Measurements from ENCODE around the gene MSL2. TPM values are rescaled to one million over a fixed set of nuclear protein-coding genes. Genes with fewer than 3 reads are reported as not detected.
A peak's percentile ranks its signal among the peaks of the same experiment; 100 is the strongest.

Gene MSL2
- total and polyA plus RNA-seq, 2 of the 4 experiments (the other 2 are of a cell fraction), result 7.1 to 13.6 TPM

- no CpG with 5 or more reads among the region's 4 CpGs for WGBS, 2 experiments (ENCODE audit: extremely low coverage in 2 of 2, insufficient read length in 1 of 2)
- peaks cover 77% of the 10 kb centered on the region for H4K20me1 ChIP-seq (ENCODE audit: insufficient read depth, low read length)
- intact Hi-C loops (cut with micrococcal nuclease), result no loop called here
These were observed 43.2 kb downstream of the MSL2 start for GRCh38 chr3:136152963-136153362.

More at GRCh38 chr3:136152963-136153362, 43.2 kb downstream of the MSL2 start:
- H3K4me3 ChIP-seq (ENCODE audit: insufficient read depth, low read depth, low read length), result no peak overlapping the region
- no peak overlapping the region for H2BK15ac ChIP-seq (ENCODE audit: low read depth, low read length)
- no peak overlapping the region for H3K27ac ChIP-seq (ENCODE audit: insufficient read depth, low read length)
- no peak overlapping the region for H2BK20ac ChIP-seq (ENCODE audit: low read depth, low read length)
- CTCF ChIA-PET, result no interaction called here
- no peak overlapping the region for H3K14ac ChIP-seq (replicated peaks; ENCODE audit: low read depth, low read length)
- no TSS peak for BruUV-seq (replicated peaks)
- no peak overlapping the region for H3K56ac ChIP-seq (ENCODE audit: extremely low read depth, insufficient read depth, low read length)
- H4K91ac ChIP-seq (ENCODE audit: insufficient read depth, low read depth, low read length), result no peak overlapping the region
- no peak for DNase-seq
- ATAC-seq (ENCODE audit: low read depth), result no peak
- no peak overlapping the region for H4K8ac ChIP-seq (ENCODE audit: low read depth in 2 of 2, low read length in 2 of 2)
- H2AK5ac ChIP-seq (ENCODE audit: low read depth, low read length), result no peak overlapping the region
- dilution Hi-C loops (cut with HindIII; ENCODE audit: low sequenced_read_pairs, unreplicated experiment) (no loop called here), in situ Hi-C loops (cut with MboI; ENCODE audit: low sequenced_read_pairs) (no loop called here)
- POLR2A ChIA-PET (ENCODE audit: unreplicated experiment), result no interaction called here
- H3K4me1 ChIP-seq (ENCODE audit: control insufficient read depth, insufficient read depth, low read length), result peaks cover 5% of the 10 kb centered on the region; the same call in 1 of the 2 replicates
- no peaks in the 10 kb centered on the region for H3K9me3 ChIP-seq (ENCODE audit: control insufficient read depth, insufficient read depth, low read length)
- no peak overlapping the region for H2AFZ ChIP-seq (replicated peaks; ENCODE audit: low read length, poor library complexity)
- no peak overlapping the region for H2BK120ac ChIP-seq (ENCODE audit: low read depth, low read length)
- peaks cover 24 to 58% of the 10 kb centered on the region in 2 experiments for H3K79me1 ChIP-seq (ENCODE audit: low read depth in 1 of 2, low read length in 2 of 2)
- H3K23ac ChIP-seq (ENCODE audit: low read depth, low read length), result 0 out of 2 replicates have a peak overlapping the region, but pooled peaks have one; percentile 24
- H2AK9ac ChIP-seq (replicated peaks; ENCODE audit: low read depth, low read length, poor library complexity), result no peak overlapping the region
- no peak overlapping the region for H3K4ac ChIP-seq (ENCODE audit: low read depth, low read length)
- peaks cover 9% of the 10 kb centered on the region; the same call in 1 of the 2 replicates for H3K9me1 ChIP-seq (ENCODE audit: insufficient read depth, low read length)
- H2BK5ac ChIP-seq (ENCODE audit: low read depth, low read length, poor library complexity, severe bottlenecking), result no peak overlapping the region
- no peaks in the 10 kb centered on the region for H3K27me3 ChIP-seq (ENCODE audit: control insufficient read depth, insufficient read depth, low read length)
- peaks cover 13% of the 10 kb centered on the region for H3K36me3 ChIP-seq (ENCODE audit: control insufficient read depth, insufficient read depth, low read length)
- H3K4me2 ChIP-seq (ENCODE audit: low read depth, low read length), result no peak overlapping the region
- no peak overlapping the region for H3K9ac ChIP-seq (ENCODE audit: low read depth, low read length)
- H4K5ac ChIP-seq (ENCODE audit: low read depth, low read length), result no peak overlapping the region
- H3K18ac ChIP-seq (ENCODE audit: low read depth, low read length), result no peak overlapping the region
- TF ChIP-seq FOS (IDR thresholded peaks at IDR 0.05; ENCODE audit: low read depth, low read length) (no peak), CHD1 (IDR thresholded peaks at IDR 0.05; ENCODE audit: low read depth, low read length) (no peak), CTCF (conservative IDR thresholded peaks at IDR 0.05; ENCODE audit: low read depth, low read length) (no peak), RCOR1 (IDR thresholded peaks at IDR 0.05; ENCODE audit: insufficient replicate concordance, low read length) (no peak), USF2 (IDR thresholded peaks at IDR 0.05; ENCODE audit: low read depth, low read length) (no peak), MAFK (IDR thresholded peaks at IDR 0.05; ENCODE audit: low read depth, low read length) (no peak), POLR2A (IDR thresholded peaks at IDR 0.05; ENCODE audit: low read depth, low read length) (no peak), MAZ (IDR thresholded peaks at IDR 0.05; ENCODE audit: borderline replicate concordance, low read depth, low read length) (no peak), BHLHE40 (IDR thresholded peaks at IDR 0.05; ENCODE audit: low read depth, low read length) (no peak), MXI1 (IDR thresholded peaks at IDR 0.05; ENCODE audit: borderline replicate concordance, low read depth, low read length) (no peak)
- TF ChIP-seq, protein P1, sequence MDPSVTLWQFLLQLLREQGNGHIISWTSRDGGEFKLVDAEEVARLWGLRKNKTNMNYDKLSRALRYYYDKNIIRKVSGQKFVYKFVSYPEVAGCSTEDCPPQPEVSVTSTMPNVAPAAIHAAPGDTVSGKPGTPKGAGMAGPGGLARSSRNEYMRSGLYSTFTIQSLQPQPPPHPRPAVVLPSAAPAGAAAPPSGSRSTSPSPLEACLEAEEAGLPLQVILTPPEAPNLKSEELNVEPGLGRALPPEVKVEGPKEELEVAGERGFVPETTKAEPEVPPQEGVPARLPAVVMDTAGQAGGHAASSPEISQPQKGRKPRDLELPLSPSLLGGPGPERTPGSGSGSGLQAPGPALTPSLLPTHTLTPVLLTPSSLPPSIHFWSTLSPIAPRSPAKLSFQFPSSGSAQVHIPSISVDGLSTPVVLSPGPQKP (IDR thresholded peaks at IDR 0.05; ENCODE audit: borderline replicate concordance, low read depth, low read length), result no peak

Data from IMR-90 (cell line).